ENCODE data around the gene CFAP61. TPM values are rescaled to one million over a fixed set of nuclear protein-coding genes. Genes with fewer than 3 reads are reported as not detected.
A peak's percentile ranks its signal among the peaks of the same experiment; 100 is the strongest.

The CFAP61 gene
- total and polyA plus RNA-seq, 3 experiments from 2014 or later, result not detected

- Mint-ChIP-seq H3K27me3 (peaks cover 2 to 36% of the 10 kb centered on the region in 2 donors), H3K9me3 (peaks cover 9 to 32% (median 16%) of the 10 kb centered on the region in 5 donors), H3K4me1 (no peaks in the 10 kb centered on the region), H3K27ac (no peak overlapping the region), H3K4me3 (no peak overlapping the region), H3K36me3 (peaks cover 0 to 9% (median 0%) of the 10 kb centered on the region in 3 donors)
- H3K9me3 ChIP-seq (ENCODE audit: low read length), result no peaks in the 10 kb centered on the region
- H3K27me3 ChIP-seq (ENCODE audit: insufficient read depth, low read length, poor library complexity, severe bottlenecking), result peaks cover 3% of the 10 kb centered on the region
- DNase-seq, result no peak
- no peaks in the 10 kb centered on the region for H3K4me1 ChIP-seq (ENCODE audit: insufficient read depth, low read length)
- no peak overlapping the region for H3K27ac ChIP-seq (ENCODE audit: low read depth, low read length)
- ChIA-PET CTCF (no interaction called here), POLR2A (no interaction called here)
- H3K36me3 ChIP-seq (ENCODE audit: insufficient read depth, low read length), result no peaks in the 10 kb centered on the region
- no peak overlapping the region for H3K4me3 ChIP-seq (ENCODE audit: low read length)
Observed at GRCh38 chr20:20150241-20150640, 97.9 kb downstream of the CFAP61 start.

GRCh38 chr20:20160520-20160919 is 108.2 kb downstream of the CFAP61 start:
- H3K4me1 Mint-ChIP-seq, result peaks cover 0 to 12% (median 7%) of the 10 kb centered on the region in 3 donors
- peaks cover 0 to 14% (median 1%) of the 10 kb centered on the region in 3 donors for H3K36me3 Mint-ChIP-seq
- H3K9me3 ChIP-seq (ENCODE audit: low read length), result no peaks in the 10 kb centered on the region
- H3K4me3 ChIP-seq (ENCODE audit: low read length), result no peak overlapping the region
- ChIA-PET POLR2A (no interaction called here), CTCF (no interaction called here)
- peak overlapping the region in 1 of 8 donors; percentile 87 for H3K27ac Mint-ChIP-seq
- H3K9me3 Mint-ChIP-seq, result peaks cover 0 to 7% (median 4%) of the 10 kb centered on the region in 5 donors
- no peaks in the 10 kb centered on the region for H3K36me3 ChIP-seq (ENCODE audit: insufficient read depth, low read length)
- no peak overlapping the region for H3K27ac ChIP-seq (ENCODE audit: low read depth, low read length)
- peak overlapping the region in 2 of 7 donors; percentile 32 to 36 for H3K4me3 Mint-ChIP-seq
- H3K4me1 ChIP-seq (ENCODE audit: insufficient read depth, low read length), result no peaks in the 10 kb centered on the region
- no peaks in the 10 kb centered on the region for H3K27me3 ChIP-seq (ENCODE audit: insufficient read depth, low read length, poor library complexity, severe bottlenecking)
- no peak for DNase-seq
- peaks cover 3 to 4% of the 10 kb centered on the region in 2 donors for H3K27me3 Mint-ChIP-seq

GRCh38 chr20:20161611-20162010 is 109.3 kb downstream of the CFAP61 start:
- Histone ChIP-seq H3K4me3 (ENCODE audit: low read length) (no peak overlapping the region), H3K9me3 (ENCODE audit: low read length) (no peaks in the 10 kb centered on the region), H3K4me1 (ENCODE audit: insufficient read depth, low read length) (no peaks in the 10 kb centered on the region), H3K36me3 (ENCODE audit: insufficient read depth, low read length) (no peaks in the 10 kb centered on the region), H3K27ac (ENCODE audit: low read depth, low read length) (no peak overlapping the region), H3K27me3 (ENCODE audit: insufficient read depth, low read length, poor library complexity, severe bottlenecking) (no peaks in the 10 kb centered on the region)
- H3K27ac Mint-ChIP-seq, result no peak overlapping the region
- peaks cover 0 to 12% (median 7%) of the 10 kb centered on the region in 3 donors for H3K4me1 Mint-ChIP-seq
- DNase-seq, result no peak
- peaks cover 3 to 4% of the 10 kb centered on the region in 2 donors for H3K27me3 Mint-ChIP-seq
- POLR2A ChIA-PET, result no interaction called here
- CTCF ChIA-PET, result no interaction called here
- H3K9me3 Mint-ChIP-seq, result peaks cover 0 to 7% (median 4%) of the 10 kb centered on the region in 5 donors
- H3K4me3 Mint-ChIP-seq, result no peak overlapping the region
- H3K36me3 Mint-ChIP-seq, result peaks cover 0 to 11% (median 0%) of the 10 kb centered on the region in 3 donors

GRCh38 chr20:20167698-20168097 is 115.4 kb downstream of the CFAP61 start:
- Mint-ChIP-seq H3K27ac (no peak overlapping the region), H3K27me3 (peaks cover 0 to 6% of the 10 kb centered on the region in 2 donors), H3K4me1 (no peaks in the 10 kb centered on the region), H3K4me3 (no peak overlapping the region), H3K36me3 (peaks cover 0 to 11% (median 0%) of the 10 kb centered on the region in 3 donors), H3K9me3 (peaks cover 4 to 11% (median 7%) of the 10 kb centered on the region in 5 donors)
- Histone ChIP-seq H3K27ac (ENCODE audit: low read depth, low read length) (no peak overlapping the region), H3K9me3 (ENCODE audit: low read length) (no peaks in the 10 kb centered on the region), H3K4me1 (ENCODE audit: insufficient read depth, low read length) (no peaks in the 10 kb centered on the region), H3K36me3 (ENCODE audit: insufficient read depth, low read length) (no peaks in the 10 kb centered on the region), H3K27me3 (ENCODE audit: insufficient read depth, low read length, poor library complexity, severe bottlenecking) (no peaks in the 10 kb centered on the region), H3K4me3 (ENCODE audit: low read length) (no peak overlapping the region)
- CTCF ChIA-PET, result no interaction called here
- DNase-seq, result no peak
- POLR2A ChIA-PET, result no interaction called here

- POLR2A ChIA-PET, result no interaction called here
- Mint-ChIP-seq H3K27me3 (peaks cover 0 to 18% of the 10 kb centered on the region in 2 donors), H3K27ac (no peak overlapping the region), H3K36me3 (peaks cover 0 to 16% (median 0%) of the 10 kb centered on the region in 3 donors), H3K4me3 (no peak overlapping the region), H3K4me1 (no peaks in the 10 kb centered on the region), H3K9me3 (peaks cover 4 to 17% (median 8%) of the 10 kb centered on the region in 5 donors)
- H3K4me1 ChIP-seq (ENCODE audit: insufficient read depth, low read length), result no peaks in the 10 kb centered on the region
- H3K4me3 ChIP-seq (ENCODE audit: low read length), result no peak overlapping the region
- no peaks in the 10 kb centered on the region for H3K36me3 ChIP-seq (ENCODE audit: insufficient read depth, low read length)
- H3K27ac ChIP-seq (ENCODE audit: low read depth, low read length), result no peak overlapping the region
- no peaks in the 10 kb centered on the region for H3K27me3 ChIP-seq (ENCODE audit: insufficient read depth, low read length, poor library complexity, severe bottlenecking)
- CTCF ChIA-PET, result no interaction called here
- DNase-seq, result no peak
- no peaks in the 10 kb centered on the region for H3K9me3 ChIP-seq (ENCODE audit: low read length)
Observed at GRCh38 chr20:20173254-20173653, 120.9 kb downstream of the CFAP61 start.

GRCh38 chr20:20174089-20174835 is 121.9 kb downstream of the CFAP61 start:
- Mint-ChIP-seq H3K27ac (no peak overlapping the region), H3K4me3 (no peak overlapping the region), H3K27me3 (peaks cover 0 to 19% of the 10 kb centered on the region in 2 donors), H3K36me3 (peaks cover 0 to 19% (median 0%) of the 10 kb centered on the region in 3 donors), H3K9me3 (peaks cover 4 to 19% (median 8%) of the 10 kb centered on the region in 5 donors), H3K4me1 (peaks cover 0 to under 1% (median 0%) of the 10 kb centered on the region in 3 donors)
- POLR2A ChIA-PET, result no interaction called here
- Histone ChIP-seq H3K4me1 (ENCODE audit: insufficient read depth, low read length) (no peaks in the 10 kb centered on the region), H3K27ac (ENCODE audit: low read depth, low read length) (no peak overlapping the region), H3K27me3 (ENCODE audit: insufficient read depth, low read length, poor library complexity, severe bottlenecking) (no peaks in the 10 kb centered on the region), H3K9me3 (ENCODE audit: low read length) (no peaks in the 10 kb centered on the region), H3K4me3 (ENCODE audit: low read length) (no peak overlapping the region), H3K36me3 (ENCODE audit: insufficient read depth, low read length) (no peaks in the 10 kb centered on the region)
- CTCF ChIA-PET, result no interaction called here
- no peak for DNase-seq

- peaks cover 5 to 23% of the 10 kb centered on the region in 2 donors for H3K27me3 Mint-ChIP-seq
- Histone ChIP-seq H3K4me3 (ENCODE audit: low read length) (no peak overlapping the region), H3K9me3 (ENCODE audit: low read length) (no peaks in the 10 kb centered on the region), H3K4me1 (ENCODE audit: insufficient read depth, low read length) (no peaks in the 10 kb centered on the region), H3K27ac (ENCODE audit: low read depth, low read length) (no peak overlapping the region), H3K36me3 (ENCODE audit: insufficient read depth, low read length) (no peaks in the 10 kb centered on the region), H3K27me3 (ENCODE audit: insufficient read depth, low read length, poor library complexity, severe bottlenecking) (no peaks in the 10 kb centered on the region)
- peaks cover 0 to 17% (median 0%) of the 10 kb centered on the region in 3 donors for H3K36me3 Mint-ChIP-seq
- peaks cover 0 to 38% (median 25%) of the 10 kb centered on the region in 3 donors for H3K4me1 Mint-ChIP-seq
- peak overlapping the region in 7 of 8 donors; percentile 34 to 95 (median 86) for H3K27ac Mint-ChIP-seq
- ChIA-PET CTCF (no interaction called here), POLR2A (no interaction called here)
- peaks cover 0 to 18% (median 7%) of the 10 kb centered on the region in 5 donors for H3K9me3 Mint-ChIP-seq
- DNase-seq, result peak in 2 of 5 donors; percentile 24 to 43
- peak overlapping the region in 5 of 7 donors; percentile 49 to 79 (median 61) for H3K4me3 Mint-ChIP-seq
Observed at GRCh38 chr20:20181322-20181721, 129.0 kb downstream of the CFAP61 start.

GRCh38 chr20:20184149-20184548 is 131.8 kb downstream of the CFAP61 start:
- no peak for DNase-seq
- H3K4me1 ChIP-seq (ENCODE audit: insufficient read depth, low read length), result no peaks in the 10 kb centered on the region
- no peaks in the 10 kb centered on the region for H3K9me3 ChIP-seq (ENCODE audit: low read length)
- Mint-ChIP-seq H3K9me3 (peaks cover 0 to 14% (median 8%) of the 10 kb centered on the region in 5 donors), H3K27ac (peak overlapping the region in 1 of 8 donors; percentile 5), H3K4me1 (peaks cover 0 to 38% (median 25%) of the 10 kb centered on the region in 3 donors), H3K27me3 (peaks cover 5 to 11% of the 10 kb centered on the region in 2 donors), H3K4me3 (no peak overlapping the region), H3K36me3 (peaks cover 0 to 10% (median 0%) of the 10 kb centered on the region in 3 donors)
- H3K27me3 ChIP-seq (ENCODE audit: insufficient read depth, low read length, poor library complexity, severe bottlenecking), result no peaks in the 10 kb centered on the region
- H3K27ac ChIP-seq (ENCODE audit: low read depth, low read length), result no peak overlapping the region
- CTCF ChIA-PET, result interaction anchor here (0.6 kb wide), 1 partner anchor 1069 kb away, joined by 3 read pairs; no protein-coding TSS in a partner anchor
- no peak overlapping the region for H3K4me3 ChIP-seq (ENCODE audit: low read length)
- H3K36me3 ChIP-seq (ENCODE audit: insufficient read depth, low read length), result no peaks in the 10 kb centered on the region
- POLR2A ChIA-PET, result no interaction called here
